ENCODE measurements around the gene AFF2. TPM values are rescaled to one million over a fixed set of nuclear protein-coding genes. Genes with fewer than 3 reads are reported as not detected.

AFF2 gene
- total RNA-seq, 1 experiment from 2014 or later: 0.19 TPM

- Mint-ChIP-seq H3K9me3 (ENCODE audit: unreplicated experiment) (no peaks in the 10 kb centered on the region), H3K27ac (ENCODE audit: low read depth, unreplicated experiment) (no peak overlapping the region)
- no TSS peak for BruUV-seq (replicated peaks)
Observed at GRCh38 chrX:148984238-148984637, 483.8 kb downstream of the AFF2 start.

GRCh38 chrX:148991502-148991901, 491.1 kb downstream of the AFF2 start:
- Mint-ChIP-seq H3K9me3 (ENCODE audit: unreplicated experiment) (no peaks in the 10 kb centered on the region), H3K27ac (ENCODE audit: low read depth, unreplicated experiment) (no peak overlapping the region), H3K36me3 (ENCODE audit: insufficient read depth, unreplicated experiment) (no peaks in the 10 kb centered on the region), H3K27me3 (ENCODE audit: insufficient read depth, unreplicated experiment) (no peaks in the 10 kb centered on the region), H3K4me1 (ENCODE audit: insufficient read depth, unreplicated experiment) (no peaks in the 10 kb centered on the region), H3K4me3 (ENCODE audit: unreplicated experiment) (no peak overlapping the region)
- POLR2A ChIA-PET: no interaction called here
- no peak for TF ChIP-seq CTCF (IDR thresholded peaks at IDR 0.05; ENCODE audit: unreplicated experiment)
- no TSS peak for BruUV-seq (replicated peaks)
- CTCF ChIA-PET: no interaction called here
- intact Hi-C loops (cut with micrococcal nuclease): no loop called here
- DNase-seq (ENCODE audit: unreplicated experiment): no peak

More at GRCh38 chrX:148984238-148984637, 483.8 kb downstream of the AFF2 start:
- intact Hi-C loops (cut with micrococcal nuclease): no loop called here
- no peaks in the 10 kb centered on the region for H3K27me3 Mint-ChIP-seq (ENCODE audit: insufficient read depth, unreplicated experiment)
- DNase-seq (ENCODE audit: unreplicated experiment): no peak
- CTCF ChIA-PET: no interaction called here
- no peak for TF ChIP-seq CTCF (IDR thresholded peaks at IDR 0.05; ENCODE audit: unreplicated experiment)
- no peaks in the 10 kb centered on the region for H3K36me3 Mint-ChIP-seq (ENCODE audit: insufficient read depth, unreplicated experiment)
- POLR2A ChIA-PET: no interaction called here
- no peak overlapping the region for H3K4me3 Mint-ChIP-seq (ENCODE audit: unreplicated experiment)
- no peaks in the 10 kb centered on the region for H3K4me1 Mint-ChIP-seq (ENCODE audit: insufficient read depth, unreplicated experiment)

GRCh38 chrX:148995661-148996060, 495.2 kb downstream of the AFF2 start:
- no peak for DNase-seq (ENCODE audit: unreplicated experiment)
- Mint-ChIP-seq H3K27ac (ENCODE audit: low read depth, unreplicated experiment) (no peak overlapping the region), H3K4me3 (ENCODE audit: unreplicated experiment) (no peak overlapping the region), H3K4me1 (ENCODE audit: insufficient read depth, unreplicated experiment) (no peaks in the 10 kb centered on the region), H3K27me3 (ENCODE audit: insufficient read depth, unreplicated experiment) (no peaks in the 10 kb centered on the region), H3K36me3 (ENCODE audit: insufficient read depth, unreplicated experiment) (no peaks in the 10 kb centered on the region), H3K9me3 (ENCODE audit: unreplicated experiment) (peaks cover 8% of the 10 kb centered on the region)
- BruUV-seq (replicated peaks): no TSS peak
- no peak for TF ChIP-seq CTCF (IDR thresholded peaks at IDR 0.05; ENCODE audit: unreplicated experiment)
- CTCF ChIA-PET: no interaction called here
- POLR2A ChIA-PET: no interaction called here
- intact Hi-C loops (cut with micrococcal nuclease): no loop called here

- Mint-ChIP-seq H3K9me3 (ENCODE audit: unreplicated experiment) (peaks cover 8% of the 10 kb centered on the region), H3K36me3 (ENCODE audit: insufficient read depth, unreplicated experiment) (no peaks in the 10 kb centered on the region), H3K4me1 (ENCODE audit: insufficient read depth, unreplicated experiment) (no peaks in the 10 kb centered on the region), H3K4me3 (ENCODE audit: unreplicated experiment) (no peak overlapping the region), H3K27me3 (ENCODE audit: insufficient read depth, unreplicated experiment) (no peaks in the 10 kb centered on the region), H3K27ac (ENCODE audit: low read depth, unreplicated experiment) (no peak overlapping the region)
- ChIA-PET POLR2A (no interaction called here), CTCF (no interaction called here)
- intact Hi-C loops (cut with micrococcal nuclease): no loop called here
- TF ChIP-seq CTCF (IDR thresholded peaks at IDR 0.05; ENCODE audit: unreplicated experiment): no peak
- BruUV-seq (replicated peaks): no TSS peak
- no peak for DNase-seq (ENCODE audit: unreplicated experiment)
Observed at GRCh38 chrX:149002320-149002719, 501.9 kb downstream of the AFF2 start.
